Astrocyte of the cerebellum (primary cell): ENCODE measurements around the gene MYLK4.

Experiments
- DNase-seq: peaks from one replicate; pipeline ENCODE4 v3.0.0-alpha.2; 2011; ENCODE audit warnings: low read depth
- H3K4me3 ChIP-seq: 2 replicates; pipeline ENCODE4 v1.5.1; 2011; ENCODE audit warnings: mild to moderate bottlenecking, low read depth, low read length, moderate library complexity
- CTCF ChIP-seq: IDR thresholded peaks from 2 replicates; pipeline ENCODE4 v1.5.1; 2012; ENCODE audit warnings: low read length, low read depth, moderate library complexity, mild to moderate bottlenecking; ENCODE audit errors: missing control alignments
- in situ Hi-C: cut with HindIII; loops from 2 replicates; pipeline ENCODE4 v1.10.0; 2017; ENCODE audit warnings: low sequenced_read_pairs

MYLK4 gene

GRCh38 chr6:2790588-2791449 lies 40.1 kb upstream of the MYLK4 start:
- in situ Hi-C loops, result loop anchor here (5.0 to 10.0 kb wide), 2 partner anchors 54 to 101 kb away; partner anchors contain the start of gene SERPINB1
- peak; percentile 49 for DNase-seq
- peak; percentile 81 for TF ChIP-seq CTCF
- no peak overlapping the region for H3K4me3 ChIP-seq

- in situ Hi-C loops, result loop anchor here (10.0 kb wide), 1 partner anchor 139 kb away; no protein-coding TSS in a partner anchor
- no peak for DNase-seq
- TF ChIP-seq CTCF, result no peak
- no peak overlapping the region for H3K4me3 ChIP-seq
These were observed 35.5 kb upstream of the MYLK4 start for GRCh38 chr6:2786269-2786668.

- H3K4me3 ChIP-seq, result no peak overlapping the region
- no peak for TF ChIP-seq CTCF
- in situ Hi-C loops, result loop anchor here (10.0 kb wide), 1 partner anchor 140 kb away; no protein-coding TSS in a partner anchor
- DNase-seq, result no peak
These were observed 34.2 kb upstream of the MYLK4 start for GRCh38 chr6:2784930-2785329.

GRCh38 chr6:2784061-2784460 lies 33.3 kb upstream of the MYLK4 start:
- no peak overlapping the region for H3K4me3 ChIP-seq
- in situ Hi-C loops, result loop anchor here (10.0 kb wide), 1 partner anchor 141 kb away; no protein-coding TSS in a partner anchor
- no peak for TF ChIP-seq CTCF
- no peak for DNase-seq

GRCh38 chr6:2783188-2783963 lies 32.7 kb upstream of the MYLK4 start:
- no peak for DNase-seq
- in situ Hi-C loops, result loop anchor here (10.0 kb wide), 1 partner anchor 141 kb away; no protein-coding TSS in a partner anchor
- peak; percentile 6 for TF ChIP-seq CTCF
- H3K4me3 ChIP-seq, result no peak overlapping the region

- TF ChIP-seq CTCF, result no peak
- DNase-seq, result no peak
- in situ Hi-C loops, result loop anchor here (10.0 kb wide), 1 partner anchor 142 kb away; no protein-coding TSS in a partner anchor
- H3K4me3 ChIP-seq, result no peak overlapping the region
These were observed 32.1 kb upstream of the MYLK4 start for GRCh38 chr6:2782825-2783187.
